Measurements from ENCODE around the gene WFDC5.
"Not testable (repeated sequence)": the region's sequence is repeated elsewhere in the genome, so short reads cannot be mapped to it uniquely, and the experiment has no call there.

WFDC5 gene, protein sequence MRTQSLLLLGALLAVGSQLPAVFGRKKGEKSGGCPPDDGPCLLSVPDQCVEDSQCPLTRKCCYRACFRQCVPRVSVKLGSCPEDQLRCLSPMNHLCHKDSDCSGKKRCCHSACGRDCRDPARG

DNA sequence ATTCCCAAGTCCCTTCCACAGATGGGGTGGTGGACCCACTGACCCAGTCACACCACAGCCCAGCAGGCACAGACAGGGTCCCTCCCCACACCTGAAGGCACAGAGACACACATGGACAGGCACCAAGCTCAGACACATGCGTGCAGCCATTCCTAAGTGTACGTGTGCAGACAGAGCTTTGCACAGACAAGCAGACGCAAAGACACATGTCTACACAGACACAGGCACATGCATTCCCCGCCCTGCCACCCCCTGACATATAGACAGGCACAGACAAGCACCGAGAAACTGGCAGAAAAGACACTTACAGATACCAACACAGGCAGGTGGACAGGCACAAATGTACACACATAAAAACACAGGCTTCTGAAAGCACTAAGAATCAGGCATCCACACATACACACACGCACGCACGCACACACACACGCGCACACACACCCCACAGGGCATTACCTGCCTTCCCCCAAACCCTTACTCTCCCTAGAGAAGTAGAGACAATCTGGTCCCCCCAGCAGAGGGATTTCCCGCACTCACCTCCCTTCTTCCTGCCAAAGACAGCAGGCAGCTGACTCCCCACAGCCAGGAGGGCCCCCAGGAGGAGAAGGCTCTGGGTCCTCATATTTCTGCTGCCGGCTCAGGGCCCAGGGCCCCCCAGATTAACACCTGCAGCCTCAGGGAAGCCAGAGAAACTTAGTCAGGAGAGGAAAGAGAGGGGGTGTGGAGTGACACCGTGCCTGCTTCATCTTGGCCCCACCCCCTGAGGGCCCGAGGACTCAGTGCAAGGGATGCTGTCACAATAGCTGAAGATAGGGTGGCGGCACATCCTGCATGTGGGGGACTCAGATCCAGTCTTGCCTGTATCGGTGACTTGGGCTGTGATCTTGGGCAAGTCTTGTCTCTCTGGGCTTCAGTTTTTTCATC is at the start of gene WFDC5:
Gene WFDC5, minus strand, starts transcription at position 710 of the 921 bp plus-strand sequence. Its CDS starts 91 bp downstream, at position 619.
- no peak for DNase-seq

DNA sequence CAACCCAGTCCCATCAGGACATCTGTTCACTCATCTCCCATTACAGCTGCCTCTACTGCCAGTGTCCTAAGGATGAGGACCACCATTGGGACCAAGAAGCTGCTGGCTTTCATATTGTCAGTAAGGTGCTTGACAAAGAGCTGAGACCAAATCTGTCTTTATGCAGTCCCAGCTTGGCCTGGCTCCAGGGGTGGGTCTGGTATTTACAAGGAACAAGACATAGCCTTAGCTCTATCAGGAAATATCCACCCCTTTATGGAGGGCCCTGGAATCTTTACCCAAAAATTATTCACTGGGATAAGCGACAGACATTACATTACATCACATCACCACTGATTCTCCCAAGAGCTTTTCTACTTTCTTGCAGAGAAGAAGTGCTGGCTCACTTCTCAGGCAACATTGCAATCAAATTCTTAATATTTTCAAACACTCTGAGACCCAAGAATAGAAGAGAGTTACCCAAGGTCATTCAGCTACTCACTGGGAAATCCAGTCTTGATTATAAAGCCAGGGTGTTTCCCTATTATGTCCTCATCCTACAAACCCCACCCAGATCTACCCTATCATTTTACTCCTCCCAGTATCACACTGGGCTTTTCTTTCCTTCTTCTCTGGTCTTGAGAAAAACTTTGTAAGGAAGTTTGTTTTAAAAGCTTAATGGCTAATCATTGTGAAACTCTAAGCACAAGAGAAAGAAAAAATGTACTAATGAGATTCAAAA is 48.3 kb upstream of the WFDC5 start:
- no peak for DNase-seq

DNA sequence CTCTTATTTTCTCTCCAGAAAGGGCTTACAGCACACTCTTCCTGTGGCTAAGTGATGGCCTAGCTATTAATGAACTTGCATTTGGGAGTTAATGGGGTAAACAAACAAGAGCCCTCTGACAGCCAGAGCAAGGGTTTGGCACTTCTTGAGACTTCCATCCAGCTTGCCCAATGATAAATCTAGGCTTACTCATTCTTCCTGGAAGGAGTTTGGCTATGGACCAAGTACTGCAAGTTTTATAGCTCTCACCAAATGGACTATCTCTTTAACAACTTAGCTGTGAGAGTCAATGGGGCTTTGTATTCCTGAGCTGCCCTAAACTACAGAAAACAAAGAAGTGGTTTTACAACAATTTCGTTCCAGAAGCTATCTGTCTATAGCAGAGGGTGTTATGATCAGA is 43.0 kb upstream of the WFDC5 start:
- DNase-seq: no peak

DNA sequence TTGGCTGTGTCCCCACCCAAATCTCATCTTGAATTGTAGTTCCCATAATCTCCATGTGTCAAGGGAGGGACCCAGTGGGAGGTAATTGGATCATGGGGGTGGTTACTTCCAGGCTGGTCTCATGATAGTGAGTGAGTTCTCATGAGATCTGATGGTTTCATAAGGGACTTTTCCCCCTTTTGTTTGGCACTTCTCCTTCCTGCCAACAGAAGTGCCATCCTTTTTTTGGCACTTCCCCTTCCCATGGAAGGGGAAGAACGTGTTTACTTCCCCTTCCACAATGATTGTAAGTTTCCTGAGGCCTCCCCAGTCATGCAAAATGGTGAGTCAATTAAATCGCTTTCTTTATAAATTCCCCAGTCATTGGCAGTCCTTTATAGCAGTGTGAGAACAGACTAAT is 41.7 kb upstream of the WFDC5 start:
- no peak for DNase-seq

DNA sequence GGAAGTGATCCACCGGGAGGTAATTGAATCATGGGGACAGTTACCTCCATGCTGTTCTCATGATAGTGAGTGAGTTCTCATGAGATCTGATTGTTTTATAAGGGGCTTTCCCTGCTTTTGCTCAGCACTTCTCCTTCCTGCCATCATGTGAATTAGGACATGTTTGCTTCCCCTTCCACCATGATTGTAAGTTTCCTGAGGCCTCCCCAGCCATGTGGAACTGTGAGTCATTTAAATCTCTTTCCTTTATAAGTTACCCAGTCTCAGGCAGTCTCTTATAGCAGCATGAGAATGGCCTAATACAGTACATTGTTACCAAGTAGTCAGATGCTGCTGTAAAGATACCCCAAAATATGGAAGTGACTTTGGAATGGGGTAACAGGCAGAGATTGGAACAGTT is 39.8 kb upstream of the WFDC5 start:
- DNase-seq: not testable (repeated sequence)

DNA sequence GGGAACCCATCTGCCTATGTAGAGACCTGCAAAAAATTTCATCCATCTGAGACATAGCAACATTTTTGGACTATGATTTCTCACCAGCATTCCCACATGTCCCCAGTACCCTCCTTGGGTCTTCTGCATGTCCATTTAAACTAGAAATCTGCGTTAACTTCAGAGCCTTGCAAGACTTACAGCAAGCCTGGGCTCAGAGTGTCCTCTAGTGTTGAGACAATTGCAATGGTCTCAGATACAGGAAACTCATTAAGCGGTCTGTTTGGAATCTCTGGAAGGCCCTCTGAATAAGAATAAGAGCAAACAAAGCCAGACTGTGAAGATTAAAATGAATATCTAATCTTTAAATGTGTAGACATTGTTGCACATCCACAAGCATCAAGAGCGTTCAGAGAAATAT is 39.2 kb upstream of the WFDC5 start:
- no peak for DNase-seq

DNA sequence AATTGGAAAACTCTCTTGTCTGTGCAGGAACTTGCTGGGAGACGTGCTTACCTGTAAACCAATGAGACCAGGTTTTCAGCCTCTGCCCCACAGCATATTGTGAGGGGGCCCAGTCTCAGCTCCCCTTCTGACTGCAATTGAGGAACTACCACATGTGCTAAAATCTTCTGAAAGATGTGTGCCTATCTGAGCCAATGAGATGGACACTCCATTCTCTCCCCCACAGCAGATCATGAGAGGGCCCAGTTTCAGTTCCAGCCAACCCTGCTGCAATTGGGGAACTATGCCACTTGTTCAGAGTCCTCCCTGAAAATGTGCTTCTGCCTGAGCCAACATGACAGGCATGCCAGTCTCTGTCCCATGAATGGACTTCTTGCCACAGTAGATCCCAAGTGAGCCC is 38.8 kb upstream of the WFDC5 start:
- DNase-seq: no peak

DNA sequence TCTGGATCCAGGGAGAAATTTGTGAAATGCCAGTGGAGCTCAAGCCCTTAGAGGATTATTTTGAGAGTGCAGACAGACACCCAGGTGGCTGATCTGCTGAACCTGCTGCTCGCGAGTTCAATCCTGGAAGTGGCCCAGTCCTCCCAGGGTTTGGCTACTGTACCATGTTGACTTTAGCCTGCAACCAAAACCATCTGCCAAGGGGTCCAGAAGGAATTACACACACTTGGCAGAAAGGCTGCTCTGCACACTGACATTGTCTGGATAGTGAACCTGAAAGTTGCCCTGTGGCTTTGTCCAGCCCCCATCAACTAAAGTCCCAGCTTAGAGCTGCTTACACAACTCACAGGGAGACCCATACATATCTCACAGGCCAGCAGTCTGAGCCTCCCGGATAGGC is 38.2 kb upstream of the WFDC5 start:
- no peak for DNase-seq

DNA sequence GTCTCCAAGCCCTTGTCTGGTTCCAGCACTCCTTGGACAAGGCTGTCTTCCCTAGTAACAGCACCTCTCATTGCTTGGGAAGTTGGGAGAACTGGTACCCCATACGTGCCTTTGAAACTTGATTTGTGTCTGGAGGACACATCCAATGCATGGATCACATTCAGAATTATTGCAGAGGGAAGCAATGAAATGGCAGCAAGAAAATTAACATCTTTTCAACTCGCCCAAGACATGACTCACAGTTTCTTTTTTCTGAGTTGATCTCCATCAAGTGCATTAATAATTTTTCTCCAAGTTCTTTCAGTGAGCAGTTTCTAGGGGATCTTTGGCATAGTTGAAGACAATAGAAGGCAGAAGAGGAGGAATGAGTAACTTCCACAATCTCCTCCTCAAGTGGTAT is 37.4 kb upstream of the WFDC5 start:
- no peak for DNase-seq

DNA sequence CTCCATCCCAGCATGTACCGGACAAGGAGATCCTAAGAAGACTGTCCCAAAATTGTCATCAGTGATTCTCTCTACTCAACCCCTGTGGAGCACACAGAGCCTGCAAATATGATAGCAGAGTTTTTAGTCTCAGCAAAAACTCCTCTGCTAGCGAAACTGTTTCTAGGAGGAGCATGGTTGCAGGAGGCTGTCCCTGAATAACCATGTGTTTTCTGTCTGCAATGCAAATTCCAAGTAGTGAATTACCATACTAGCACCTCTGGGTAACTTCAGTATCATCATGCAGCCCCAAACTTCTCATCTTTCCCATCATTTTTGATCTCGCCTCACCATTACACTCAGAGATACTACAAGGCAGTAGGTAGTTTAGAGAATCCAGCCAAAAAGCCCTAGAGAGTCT is 34.1 kb upstream of the WFDC5 start:
- DNase-seq: no peak

DNA sequence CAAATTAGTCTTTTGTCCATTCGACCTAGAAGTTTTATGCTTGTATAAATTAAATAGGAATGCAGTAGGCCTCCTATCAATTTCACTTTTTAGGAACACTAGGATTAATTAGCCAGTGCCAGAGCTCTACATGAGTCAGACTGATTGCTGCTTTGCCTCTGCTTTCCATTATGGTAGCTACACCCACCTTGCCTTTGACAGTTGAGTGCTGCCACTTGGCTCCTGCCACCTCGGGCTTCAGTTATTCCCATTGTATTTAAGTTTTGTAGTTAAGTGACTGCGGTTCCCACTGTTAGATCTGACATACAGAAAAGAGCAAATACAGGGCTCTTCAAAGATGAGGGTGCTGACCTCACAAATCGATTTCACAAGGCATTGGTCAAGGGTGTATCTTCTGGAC is 25.9 kb upstream of the WFDC5 start:
- DNase-seq: no peak

DNA sequence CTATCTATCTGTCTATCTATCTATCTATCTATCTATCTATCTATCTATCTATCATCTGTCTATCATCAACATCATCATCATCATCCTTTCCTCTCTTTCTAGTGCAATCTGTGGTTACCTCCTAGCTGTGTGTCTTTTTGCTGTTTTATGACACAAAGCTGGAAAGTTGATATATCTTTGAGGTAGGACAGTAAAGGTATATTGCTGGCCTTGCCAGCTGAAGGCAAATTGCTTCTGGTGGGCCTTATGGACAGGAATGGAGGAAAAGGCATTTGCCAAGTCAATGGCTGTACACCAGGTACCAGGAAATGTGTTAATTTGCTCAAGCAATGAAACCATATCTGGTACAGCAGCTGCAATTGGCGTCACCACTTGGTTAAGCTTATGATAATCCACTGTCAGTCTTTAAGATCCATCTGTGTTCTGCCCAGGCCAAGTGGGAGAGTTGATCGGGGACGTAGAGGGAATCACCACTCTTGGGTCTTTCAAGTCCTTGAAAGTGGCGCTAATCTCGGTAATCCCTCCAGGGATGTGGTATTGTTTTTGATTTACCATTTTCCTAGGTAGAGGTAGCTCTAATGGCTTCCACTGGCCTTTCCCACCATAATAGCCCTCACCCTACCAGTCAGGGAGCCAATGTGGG is 24.9 kb upstream of the WFDC5 start:
- not testable (repeated sequence) for DNase-seq

DNA sequence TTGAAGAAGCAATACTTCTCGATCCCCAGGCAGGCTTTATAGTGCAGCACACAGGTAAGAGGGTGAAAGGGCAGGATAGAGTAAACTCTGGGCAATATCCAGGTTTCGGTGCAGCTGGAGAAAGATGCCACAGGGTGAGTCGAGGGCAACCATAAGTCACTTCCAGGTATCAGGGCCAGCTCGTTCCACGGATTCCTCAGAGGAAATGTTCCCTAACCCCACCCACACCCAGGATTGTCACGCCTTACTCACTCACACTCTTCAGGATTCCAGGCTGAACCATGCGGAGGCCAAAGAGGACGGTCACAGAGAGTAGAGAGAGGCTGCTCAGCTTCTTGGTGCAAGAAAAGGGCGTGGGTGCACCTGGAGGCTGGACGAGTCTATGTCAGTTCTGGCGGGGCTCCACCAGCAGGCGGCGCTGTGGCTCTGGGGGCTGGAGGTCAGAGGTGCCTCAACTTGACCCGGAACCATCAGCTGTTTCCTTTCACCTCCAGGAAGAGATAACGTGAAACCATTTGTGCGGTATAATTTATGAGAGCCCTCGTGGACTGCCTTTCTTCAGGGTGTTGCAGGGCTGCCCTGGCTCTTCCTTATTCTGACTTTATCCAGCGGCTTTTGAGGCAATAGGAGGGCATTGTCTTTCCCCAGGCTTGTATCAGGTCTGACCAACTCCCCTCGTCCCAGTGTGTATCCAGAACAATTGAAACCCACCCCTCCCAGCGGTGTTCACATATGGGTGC is 23.8 kb upstream of the WFDC5 start:
- DNase-seq: no peak

DNA sequence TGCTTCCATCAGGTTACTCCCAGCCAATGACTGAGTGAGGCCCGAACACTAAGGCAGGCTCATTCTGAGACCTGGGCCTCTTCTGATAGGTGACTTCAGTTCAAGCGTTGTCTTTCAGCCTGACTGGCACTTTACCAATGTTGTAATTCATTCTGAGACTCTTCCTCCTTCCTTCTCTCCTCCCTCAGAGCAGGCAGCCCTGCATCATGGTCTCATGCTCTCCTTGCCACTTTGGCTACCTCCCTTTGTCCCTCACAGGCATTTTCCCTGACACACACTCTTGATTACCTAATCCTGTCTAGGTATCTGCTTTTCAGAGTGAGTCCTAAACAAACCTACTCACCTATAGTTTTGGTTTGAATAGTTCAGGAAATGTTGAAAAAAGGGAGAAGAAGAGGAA is 21.9 kb upstream of the WFDC5 start:
- no peak for DNase-seq

DNA sequence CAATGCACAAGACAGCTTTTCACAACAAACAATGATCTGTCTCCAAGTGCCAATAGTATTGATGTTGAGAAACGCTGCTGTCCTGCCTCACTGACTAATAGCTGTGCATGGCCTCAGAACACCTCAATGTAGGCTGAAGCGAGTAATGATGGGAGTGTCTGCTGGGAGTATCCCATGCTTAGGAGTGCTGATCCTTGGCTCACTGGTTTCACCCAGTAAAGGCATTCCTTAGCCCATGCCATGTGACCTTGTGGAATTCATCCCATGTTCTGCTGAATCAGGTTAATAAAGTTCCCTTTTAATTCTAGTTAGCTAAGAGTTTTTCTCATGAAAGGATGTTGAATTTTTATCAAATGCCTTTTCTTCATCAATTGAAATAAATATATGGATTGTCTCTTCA is 13.1 kb upstream of the WFDC5 start:
- no peak for DNase-seq

DNA sequence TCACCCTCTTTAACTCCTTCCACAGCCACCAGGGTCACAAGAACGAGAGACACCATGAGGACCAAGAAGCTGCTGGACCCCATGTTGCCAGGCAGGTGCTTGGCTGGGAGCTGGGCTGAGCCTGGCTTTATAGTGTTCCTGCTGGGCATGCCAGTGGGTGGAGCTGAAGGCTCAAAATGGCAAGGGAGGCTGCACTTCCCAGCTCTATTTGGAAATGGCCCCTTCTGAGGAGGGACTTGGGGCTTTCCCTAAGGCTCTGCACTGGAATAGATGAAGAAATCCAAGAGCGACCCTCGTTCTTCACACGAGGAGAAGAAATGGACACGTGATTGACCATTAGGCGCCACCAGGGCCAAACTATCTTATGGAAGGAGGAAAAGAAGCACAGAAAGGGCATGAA is 9.4 kb upstream of the WFDC5 start, which contains the start of gene WFDC12:
Gene WFDC12, minus strand, starts transcription at position 101 of the 400 bp plus-strand sequence. Its CDS starts 18 bp downstream, at position 83.
- no peak for DNase-seq

DNA sequence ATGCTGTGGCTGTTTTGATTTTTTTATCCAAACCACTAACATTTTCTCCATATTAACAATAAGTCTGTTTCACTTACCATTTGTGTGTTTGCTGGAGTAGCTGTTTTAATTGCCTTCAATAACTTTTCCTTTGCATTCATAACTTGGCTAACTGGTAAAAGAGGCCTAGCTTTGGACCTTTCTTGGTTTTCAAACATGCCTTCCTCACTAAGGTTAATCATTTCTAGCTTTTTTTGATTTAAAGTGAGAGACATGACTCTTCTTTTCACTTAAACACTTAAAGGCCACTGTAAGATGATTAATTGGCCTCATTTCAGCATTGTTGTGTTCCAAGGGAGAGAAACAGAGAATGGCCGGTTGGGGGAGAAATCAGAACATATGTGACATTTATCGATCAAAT is 6.4 kb upstream of the WFDC5 start:
- DNase-seq: no peak

DNA sequence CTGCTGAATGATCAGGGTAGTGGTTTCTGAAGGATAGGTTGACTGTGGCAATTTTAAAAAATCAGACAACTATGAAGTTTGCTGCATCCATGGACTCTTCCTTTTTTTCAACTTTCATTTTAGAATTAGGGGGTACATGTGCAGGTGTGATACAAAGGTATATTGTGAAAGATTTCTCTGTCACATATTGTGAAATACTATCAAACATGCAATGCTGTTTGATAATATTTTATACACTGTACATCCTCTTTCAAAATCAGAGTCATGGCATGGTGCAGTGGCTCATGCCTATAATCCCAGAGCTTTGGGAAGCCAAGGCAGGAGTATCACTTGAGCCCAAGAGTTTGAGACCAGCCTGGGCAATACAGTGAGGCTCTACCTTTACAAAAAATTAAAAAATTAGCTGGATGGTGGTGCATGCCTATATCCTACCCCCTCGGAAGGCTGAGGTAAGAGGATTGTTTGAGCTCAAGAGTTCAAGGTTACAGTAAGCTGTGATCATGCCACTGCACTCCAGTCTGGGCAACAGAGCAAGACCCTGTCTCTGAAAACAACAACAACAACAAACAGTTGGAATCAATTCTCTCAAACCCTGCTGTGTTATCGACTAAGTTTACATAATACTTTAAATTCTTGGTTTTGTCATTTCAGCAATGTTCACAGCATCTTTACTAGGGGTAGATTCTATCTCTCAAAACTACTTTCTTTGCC is 4.7 kb upstream of the WFDC5 start:
- DNase-seq: no peak

DNA sequence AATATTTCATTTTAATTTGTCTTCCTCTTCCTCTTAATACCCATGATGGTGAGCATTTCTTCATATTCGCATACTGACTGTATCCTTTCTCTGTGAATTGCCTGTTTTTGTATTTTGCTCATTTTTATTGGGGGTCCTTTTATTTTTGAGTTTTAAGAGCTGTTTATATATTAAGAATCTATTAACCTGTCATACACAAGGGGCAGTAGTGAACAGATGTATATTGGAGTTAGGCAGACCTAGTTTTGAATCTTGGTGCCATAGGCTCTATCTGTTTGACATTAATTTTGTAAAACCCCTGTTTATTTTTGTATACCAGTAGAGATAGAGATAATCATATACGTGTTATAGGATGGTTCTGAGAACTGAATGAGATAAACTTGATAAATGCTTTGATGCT is 3.1 kb upstream of the WFDC5 start:
- no peak for DNase-seq

DNA sequence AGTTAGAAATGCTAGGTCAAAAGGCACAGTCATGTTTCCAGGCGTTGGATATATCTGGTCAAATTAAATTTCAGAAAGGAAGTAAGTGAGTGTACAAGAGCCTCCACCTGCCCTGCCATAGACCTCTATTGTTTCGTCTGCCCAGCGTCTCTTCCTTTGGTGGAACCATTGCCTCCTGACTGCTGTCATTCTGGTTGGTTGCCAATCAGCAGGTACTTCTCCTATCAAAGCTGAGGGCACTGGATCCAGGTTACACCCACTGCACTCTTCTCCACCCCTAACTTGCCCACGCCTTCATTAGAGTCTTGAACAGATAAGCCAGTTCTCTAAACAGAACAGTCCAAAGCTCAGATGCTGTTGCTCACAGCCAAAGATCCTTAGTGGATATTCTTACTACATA is 2.6 kb upstream of the WFDC5 start:
- no peak for DNase-seq

DNA sequence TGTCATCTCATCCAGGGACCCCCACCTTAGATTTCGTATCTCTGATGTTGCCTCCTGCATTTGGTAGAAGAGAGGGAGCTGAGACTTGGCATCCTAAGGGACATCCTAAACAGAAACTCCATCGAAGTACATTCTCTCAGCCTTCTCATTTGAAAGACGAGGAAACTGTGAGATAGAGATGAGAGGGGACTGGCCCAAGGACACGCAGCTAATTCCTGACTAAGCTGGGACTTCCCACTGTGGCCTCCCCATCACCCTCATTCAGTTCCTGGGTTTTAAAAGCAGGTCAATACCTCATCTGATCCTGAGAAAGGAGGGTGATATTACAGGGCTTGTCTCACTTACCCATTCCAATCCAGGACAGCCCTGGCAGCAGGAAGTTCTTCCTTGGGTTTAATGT is 855 bp upstream of the WFDC5 start:
- DNase-seq: no peak

DNA sequence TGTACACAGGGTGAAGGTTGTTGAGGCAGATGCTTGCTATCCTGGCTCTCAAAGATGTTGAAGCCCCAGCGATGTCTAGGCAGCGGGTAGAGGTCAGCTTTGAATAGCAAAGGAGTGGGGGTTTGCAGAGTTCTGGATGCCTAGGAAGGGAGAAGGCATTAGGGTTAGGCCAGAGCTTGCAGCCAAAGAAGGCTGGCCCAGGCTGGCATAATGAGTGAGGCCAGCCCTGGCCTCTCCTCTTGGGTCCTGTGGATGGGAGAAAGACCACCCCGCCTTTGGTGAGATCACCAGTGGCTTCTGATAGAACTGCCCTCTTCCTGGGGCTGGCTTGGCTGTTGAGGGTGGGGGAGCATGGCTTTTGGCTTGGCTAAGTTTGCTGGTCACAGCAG is 406 bp upstream of the WFDC5 start:
- no peak for DNase-seq
